Measurements from ENCODE around the gene MAML1. TPM values are rescaled to one million over a fixed set of nuclear protein-coding genes. Genes with fewer than 3 reads are reported as not detected.
"Not testable (repeated sequence)": the region's sequence is repeated elsewhere in the genome, so short reads cannot be mapped to it uniquely, and the experiment has no call there.

Gene MAML1
- total RNA-seq, 1 experiment from 2014 or later: 42.2 TPM

- TF ChIP-seq, protein P1, sequence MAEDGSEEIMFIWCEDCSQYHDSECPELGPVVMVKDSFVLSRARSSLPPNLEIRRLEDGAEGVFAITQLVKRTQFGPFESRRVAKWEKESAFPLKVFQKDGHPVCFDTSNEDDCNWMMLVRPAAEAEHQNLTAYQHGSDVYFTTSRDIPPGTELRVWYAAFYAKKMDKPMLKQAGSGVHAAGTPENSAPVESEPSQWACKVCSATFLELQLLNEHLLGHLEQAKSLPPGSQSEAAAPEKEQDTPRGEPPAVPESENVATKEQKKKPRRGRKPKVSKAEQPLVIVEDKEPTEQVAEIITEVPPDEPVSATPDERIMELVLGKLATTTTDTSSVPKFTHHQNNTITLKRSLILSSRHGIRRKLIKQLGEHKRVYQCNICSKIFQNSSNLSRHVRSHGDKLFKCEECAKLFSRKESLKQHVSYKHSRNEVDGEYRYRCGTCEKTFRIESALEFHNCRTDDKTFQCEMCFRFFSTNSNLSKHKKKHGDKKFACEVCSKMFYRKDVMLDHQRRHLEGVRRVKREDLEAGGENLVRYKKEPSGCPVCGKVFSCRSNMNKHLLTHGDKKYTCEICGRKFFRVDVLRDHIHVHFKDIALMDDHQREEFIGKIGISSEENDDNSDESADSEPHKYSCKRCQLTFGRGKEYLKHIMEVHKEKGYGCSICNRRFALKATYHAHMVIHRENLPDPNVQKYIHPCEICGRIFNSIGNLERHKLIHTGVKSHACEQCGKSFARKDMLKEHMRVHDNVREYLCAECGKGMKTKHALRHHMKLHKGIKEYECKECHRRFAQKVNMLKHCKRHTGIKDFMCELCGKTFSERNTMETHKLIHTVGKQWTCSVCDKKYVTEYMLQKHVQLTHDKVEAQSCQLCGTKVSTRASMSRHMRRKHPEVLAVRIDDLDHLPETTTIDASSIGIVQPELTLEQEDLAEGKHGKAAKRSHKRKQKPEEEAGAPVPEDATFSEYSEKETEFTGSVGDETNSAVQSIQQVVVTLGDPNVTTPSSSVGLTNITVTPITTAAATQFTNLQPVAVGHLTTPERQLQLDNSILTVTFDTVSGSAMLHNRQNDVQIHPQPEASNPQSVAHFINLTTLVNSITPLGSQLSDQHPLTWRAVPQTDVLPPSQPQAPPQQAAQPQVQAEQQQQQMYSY (CRISPR knock-in tag; IDR thresholded peaks at IDR 0.05): no peak
- no peak for TF ChIP-seq HMGXB4 (CRISPR knock-in tag; IDR thresholded peaks at IDR 0.05)
- TF ChIP-seq, protein P2, sequence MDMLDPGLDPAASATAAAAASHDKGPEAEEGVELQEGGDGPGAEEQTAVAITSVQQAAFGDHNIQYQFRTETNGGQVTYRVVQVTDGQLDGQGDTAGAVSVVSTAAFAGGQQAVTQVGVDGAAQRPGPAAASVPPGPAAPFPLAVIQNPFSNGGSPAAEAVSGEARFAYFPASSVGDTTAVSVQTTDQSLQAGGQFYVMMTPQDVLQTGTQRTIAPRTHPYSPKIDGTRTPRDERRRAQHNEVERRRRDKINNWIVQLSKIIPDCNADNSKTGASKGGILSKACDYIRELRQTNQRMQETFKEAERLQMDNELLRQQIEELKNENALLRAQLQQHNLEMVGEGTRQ (CRISPR knock-in tag; IDR thresholded peaks at IDR 0.05): no peak
Observed at GRCh38 chr5:179734536-179735164, 2.0 kb downstream of the MAML1 start (continued).

DNA sequence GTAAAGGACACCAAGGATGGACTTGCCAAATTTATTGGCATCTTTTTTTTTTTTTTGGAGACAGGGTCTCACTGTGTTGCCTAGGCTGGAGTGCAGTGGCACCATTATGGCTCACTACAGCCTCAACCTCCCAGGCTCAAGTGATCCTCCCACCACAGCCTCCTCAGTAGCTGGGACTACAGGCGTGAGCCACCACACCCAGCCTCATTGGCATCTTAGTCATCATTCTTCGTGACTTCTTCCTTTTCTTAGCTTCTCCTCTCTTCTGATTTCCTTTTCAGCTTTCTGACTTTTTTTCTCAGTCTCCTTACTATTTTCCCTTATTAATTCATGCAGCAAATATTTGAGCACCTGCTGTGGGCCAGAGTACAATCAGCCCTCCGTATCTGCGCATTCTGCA lies 6.1 kb downstream of the MAML1 start:
- Mint-ChIP-seq H3K9me3 (0 out of 2 replicates have a peak, but pooled peaks cover 5% of the 10 kb centered on the region), H3K36me3 (peaks cover 26% of the 10 kb centered on the region), H3K4me3 (no peak overlapping the region), H3K27me3 (ENCODE audit: low read depth) (no peaks in the 10 kb centered on the region), H3K4me1 (peaks cover 16% of the 10 kb centered on the region), H3K27ac (0 out of 2 replicates have a peak overlapping the region, but pooled peaks have one; percentile 18)
- ChIA-PET CTCF (interaction anchor here (0.6 to 2.6 kb wide), 5 partner anchors 11 to 63 kb away, joined by 3 to 8 read pairs (median 5); no protein-coding TSS in a partner anchor), POLR2A (interaction anchor here (0.9 kb wide), 1 partner anchor 115 kb away, joined by 3 read pairs; the partner anchor contains the start of gene HNRNPH1)
- DNase-seq (ENCODE audit: low spot score) (no peak), ATAC-seq (no peak)
- TF ChIP-seq SMAD4 (CRISPR knock-in tag; IDR thresholded peaks at IDR 0.05) (no peak), TEAD1 (CRISPR knock-in tag; IDR thresholded peaks at IDR 0.05) (no peak), NFATC4 (CRISPR knock-in tag; IDR thresholded peaks at IDR 0.05) (no peak), PRRX2 (CRISPR knock-in tag; IDR thresholded peaks at IDR 0.05) (no peak), FOXP1 (CRISPR knock-in tag; IDR thresholded peaks at IDR 0.05; ENCODE audit: borderline replicate concordance) (no peak), ZBTB21 (CRISPR knock-in tag; IDR thresholded peaks at IDR 0.05; ENCODE audit: borderline replicate concordance) (no peak), MYBL2 (CRISPR knock-in tag; IDR thresholded peaks at IDR 0.05) (no peak)

- H3K27ac Mint-ChIP-seq; DNase-seq (ENCODE audit: low spot score); H3K27me3 Mint-ChIP-seq (ENCODE audit: low read depth); H3K4me1 Mint-ChIP-seq; ATAC-seq; H3K4me3 Mint-ChIP-seq: not testable (repeated sequence)
- ChIA-PET POLR2A (interaction anchor here (0.6 kb wide), 1 partner anchor 19 kb away, joined by 5 read pairs; no protein-coding TSS in a partner anchor), CTCF (interaction anchor here (0.9 kb wide), 1 partner anchor 231 kb away, joined by 3 read pairs; no protein-coding TSS in a partner anchor)
- Mint-ChIP-seq H3K36me3 (peaks cover 14% of the 10 kb centered on the region), H3K9me3 (peaks cover 10% of the 10 kb centered on the region)
Observed at GRCh38 chr5:179744106-179744505, 11.5 kb downstream of the MAML1 start.

DNA sequence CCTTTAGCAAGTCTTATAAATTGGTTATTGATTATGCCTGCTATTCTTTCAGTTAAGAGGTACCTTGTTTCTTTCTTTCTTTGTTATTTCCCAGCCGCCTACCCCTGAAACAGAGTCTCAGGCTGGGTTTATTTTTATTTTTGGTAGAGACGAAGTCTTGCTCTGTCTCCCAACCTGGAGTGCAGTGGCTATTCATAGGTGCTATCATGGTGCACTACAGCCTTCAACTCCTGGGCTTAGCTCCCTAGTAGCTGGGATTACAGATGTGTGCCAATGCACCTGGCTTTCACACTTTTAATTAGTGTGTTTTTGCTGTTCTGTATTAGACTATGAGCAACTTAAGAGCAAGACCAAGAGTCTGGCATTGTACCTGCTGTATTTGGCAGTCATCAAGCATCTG lies 14.2 kb downstream of the MAML1 start:
- peaks cover 17% of the 10 kb centered on the region for H3K36me3 Mint-ChIP-seq
- no peak for DNase-seq (ENCODE audit: low spot score)
- no peak for ATAC-seq
- no peaks in the 10 kb centered on the region for H3K27me3 Mint-ChIP-seq (ENCODE audit: low read depth)
- H3K4me3 Mint-ChIP-seq: no peak overlapping the region
- no peaks in the 10 kb centered on the region for H3K4me1 Mint-ChIP-seq
- ChIA-PET POLR2A (no interaction called here), CTCF (no interaction called here)
- peak overlapping the region; percentile 33; the same call in 1 of the 2 replicates for H3K27ac Mint-ChIP-seq
- H3K9me3 Mint-ChIP-seq: peaks cover 6% of the 10 kb centered on the region
- no peak for TF ChIP-seq JAZF1 (CRISPR knock-in tag; IDR thresholded peaks at IDR 0.05)
- TF ChIP-seq USF1 (CRISPR knock-in tag; IDR thresholded peaks at IDR 0.05): no peak
- no peak for TF ChIP-seq NR2C2 (CRISPR knock-in tag; IDR thresholded peaks at IDR 0.05)
- TF ChIP-seq, protein P1 (CRISPR knock-in tag; IDR thresholded peaks at IDR 0.05): no peak
- TF ChIP-seq NFYB (CRISPR knock-in tag; conservative IDR thresholded peaks at IDR 0.05; ENCODE audit: low read depth): no peak
- TF ChIP-seq MXD4 (CRISPR knock-in tag; IDR thresholded peaks at IDR 0.05; ENCODE audit: borderline replicate concordance): no peak
- TF ChIP-seq, protein P2 (CRISPR knock-in tag; IDR thresholded peaks at IDR 0.05): no peak
- no peak for TF ChIP-seq ATF3 (CRISPR knock-in tag; conservative IDR thresholded peaks at IDR 0.05)

Measured in WTC11 (cell line).